Psoas muscle (tissue), 8 donors: ENCODE measurements around the gene NOS1AP. TPM values are rescaled to one million over a fixed set of nuclear protein-coding genes. Genes with fewer than 3 reads are reported as not detected.

Experiments
- ATAC-seq, 4 donors: fragments of 200-7000 bp; cut with Tn5 transposase; one replicate each; pipeline ENCODE4 v1.9.1; 2020; ENCODE audit warnings: moderate library complexity in 3 of 4, mild to moderate bottlenecking in 2 of 4
- DNase-seq, 2 donors: peaks; one replicate each; pipeline ENCODE4 v3.0.0-alpha.2; 2020
- H3K27ac ChIP-seq: fragments of 200-600 bp; one replicate; pipeline ENCODE4 v1.8.0; 2022
- H3K27me3 ChIP-seq, 3 donors: fragments of 200-600 bp in 1 of 3; one replicate each; pipeline versions ENCODE4 v1.6.1 to v1.8.0; 2013 to 2022; ENCODE audit warnings: low read length in 2 of 3, mild to moderate bottlenecking in 2 of 3, moderate library complexity in 1 of 3; ENCODE audit not compliant: insufficient read depth in 3 of 3
- H3K36me3 ChIP-seq, 2 donors: fragments of 200-600 bp in 1 of 2; one replicate each; pipeline versions ENCODE4 v1.6.1 to v1.8.0; 2013 to 2022; ENCODE audit warnings: low read depth in 1 of 2, mild to moderate bottlenecking in 1 of 2, moderate library complexity in 1 of 2; ENCODE audit not compliant: insufficient read depth in 1 of 2
- H3K4me1 ChIP-seq: fragments of 200-600 bp; one replicate; pipeline ENCODE4 v1.8.0; 2022
- H3K4me3 ChIP-seq: fragments of 200-600 bp; one replicate; pipeline ENCODE4 v1.8.0; 2022; ENCODE audit warnings: mild to moderate bottlenecking
- H3K9me3 ChIP-seq: fragments of 200-600 bp; one replicate; pipeline ENCODE4 v1.8.0; 2022
- WGBS, 3 donors: extraction: QIAGEN DNeasy Blood & Tissue Kit; methylation state at CpG; one replicate each; pipeline versions ENCODE4 v1.1.6 to v1.1.7; 2013; 5-methylcytosine and 5-hydroxymethylcytosine counted together
- intact Hi-C, 2 donors: fragments of 100-400 bp; cut with DNase I; formaldehyde crosslinking; loops; one replicate each; pipeline versions ENCODE4 v1.11.0 to v1.14.2; 2022
- polyA plus RNA-seq, 3 donors: library from polyadenylated mRNA; stranded (reverse); fragments of 200-250 nt; gene quantifications; one replicate each; pipeline ENCODE4 v1.2.3, GENCODE V29; 2013
- total RNA-seq, 4 donors: library from RNA; stranded (reverse); fragmentation: NEBNext Ultra II Directional in 2 of 4; extraction: Animal tissue kit (Norgen Biotek cat#: 25700) in 2 of 4; gene quantifications; one replicate each; pipeline versions ENCODE4 v1.2.1 to v1.2.4, GENCODE V29; 2021 to 2023
- TF ChIP-seq, protein P1 (sequence below): fragments of 200-600 bp; IDR thresholded peaks from one replicate; pipeline ENCODE4 v1.8.0; 2022; ENCODE audit warnings: antibody characterized with exemption
- donor health status: healthy with polysubstance abuse.
- donor health status: DM: no; HTN: no; CAD: no; lungs with moderate emphysema.
- donor health status: Bipolar disorder and iron deficiency.
- donor health status: healthy.
- donor health status: DM: yes; HTN: yes; CAD: no.
- donor health status: DM: no; HTN: no; CAD: no.
- donor health status: DM: no; HTN: no; CAD: no.
- donor health status: DM: yes; HTN: yes; CAD: no.

NOS1AP gene
- total and polyA plus RNA-seq, 7 donors = 0.10 to 0.76 (median 0.18) TPM

- Histone ChIP-seq H3K27me3 (peaks cover 0 to 4% (median 0%) of the 10 kb centered on the region in 3 donors), H3K36me3 (no peaks in the 10 kb centered on the region), H3K27ac (no peak overlapping the region), H3K9me3 (no peaks in the 10 kb centered on the region), H3K4me1 (no peaks in the 10 kb centered on the region), H3K4me3 (no peak overlapping the region)
- ATAC-seq (no peak), DNase-seq (no peak)
- WGBS, 3 donors = 80 to 88% (median 81%) methylated on average over 1 of the region's 1 CpG
- TF ChIP-seq, protein P1, sequence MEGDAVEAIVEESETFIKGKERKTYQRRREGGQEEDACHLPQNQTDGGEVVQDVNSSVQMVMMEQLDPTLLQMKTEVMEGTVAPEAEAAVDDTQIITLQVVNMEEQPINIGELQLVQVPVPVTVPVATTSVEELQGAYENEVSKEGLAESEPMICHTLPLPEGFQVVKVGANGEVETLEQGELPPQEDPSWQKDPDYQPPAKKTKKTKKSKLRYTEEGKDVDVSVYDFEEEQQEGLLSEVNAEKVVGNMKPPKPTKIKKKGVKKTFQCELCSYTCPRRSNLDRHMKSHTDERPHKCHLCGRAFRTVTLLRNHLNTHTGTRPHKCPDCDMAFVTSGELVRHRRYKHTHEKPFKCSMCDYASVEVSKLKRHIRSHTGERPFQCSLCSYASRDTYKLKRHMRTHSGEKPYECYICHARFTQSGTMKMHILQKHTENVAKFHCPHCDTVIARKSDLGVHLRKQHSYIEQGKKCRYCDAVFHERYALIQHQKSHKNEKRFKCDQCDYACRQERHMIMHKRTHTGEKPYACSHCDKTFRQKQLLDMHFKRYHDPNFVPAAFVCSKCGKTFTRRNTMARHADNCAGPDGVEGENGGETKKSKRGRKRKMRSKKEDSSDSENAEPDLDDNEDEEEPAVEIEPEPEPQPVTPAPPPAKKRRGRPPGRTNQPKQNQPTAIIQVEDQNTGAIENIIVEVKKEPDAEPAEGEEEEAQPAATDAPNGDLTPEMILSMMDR = no peak
- intact Hi-C loops = no loop called here
These were observed 17.6 kb downstream of the NOS1AP start for GRCh38 chr1:162087111-162087510.

GRCh38 chr1:162087574-162087973, 18.1 kb downstream of the NOS1AP start:
- DNase-seq (no peak), ATAC-seq (no peak)
- no peaks in the 10 kb centered on the region for H3K9me3 ChIP-seq
- H3K4me3 ChIP-seq = no peak overlapping the region
- no peaks in the 10 kb centered on the region for H3K36me3 ChIP-seq
- TF ChIP-seq, protein P1 = no peak
- 75 to 100% (median 91%) methylated on average over 1 of the region's 1 CpG for WGBS, 3 donors
- no peaks in the 10 kb centered on the region for H3K4me1 ChIP-seq
- intact Hi-C loops = no loop called here
- peaks cover 0 to 4% (median 0%) of the 10 kb centered on the region in 3 donors for H3K27me3 ChIP-seq
- no peak overlapping the region for H3K27ac ChIP-seq

- Histone ChIP-seq H3K36me3 (no peaks in the 10 kb centered on the region), H3K4me1 (no peaks in the 10 kb centered on the region), H3K27me3 (peaks cover 0 to 4% (median 0%) of the 10 kb centered on the region in 3 donors), H3K4me3 (no peak overlapping the region), H3K9me3 (no peaks in the 10 kb centered on the region), H3K27ac (no peak overlapping the region)
- ATAC-seq (no peak), DNase-seq (no peak)
- TF ChIP-seq, protein P1 = no peak
- WGBS, 3 donors = 77 to 78% (median 77%) methylated on average over 5 of the region's 5 CpGs
- intact Hi-C loops = no loop called here
These were observed 18.9 kb downstream of the NOS1AP start for GRCh38 chr1:162088281-162088969.

GRCh38 chr1:162089748-162090147, 20.3 kb downstream of the NOS1AP start:
- Histone ChIP-seq H3K27ac (no peak overlapping the region), H3K27me3 (peaks cover 0 to 4% (median 0%) of the 10 kb centered on the region in 3 donors), H3K9me3 (no peaks in the 10 kb centered on the region), H3K36me3 (no peaks in the 10 kb centered on the region), H3K4me1 (no peaks in the 10 kb centered on the region), H3K4me3 (no peak overlapping the region)
- intact Hi-C loops = no loop called here
- ATAC-seq = no peak
- WGBS, 3 donors = 77 to 83% (median 77%) methylated on average over 2 of the region's 2 CpGs
- TF ChIP-seq, protein P1 = no peak
- no peak for DNase-seq

GRCh38 chr1:162090378-162090777, 20.9 kb downstream of the NOS1AP start:
- 93 to 100% (median 97%) methylated on average over 2 of the region's 2 CpGs for WGBS, 3 donors
- no peaks in the 10 kb centered on the region for H3K4me1 ChIP-seq
- intact Hi-C loops = no loop called here
- TF ChIP-seq, protein P1 = no peak
- DNase-seq = no peak
- no peak for ATAC-seq
- peaks cover 0 to 4% (median 0%) of the 10 kb centered on the region in 3 donors for H3K27me3 ChIP-seq
- H3K4me3 ChIP-seq = no peak overlapping the region
- no peaks in the 10 kb centered on the region for H3K9me3 ChIP-seq
- H3K36me3 ChIP-seq = no peaks in the 10 kb centered on the region
- no peak overlapping the region for H3K27ac ChIP-seq
